HFFc6 (cell line): Measurements from ENCODE around the gene GRK2. TPM values are rescaled to one million over a fixed set of nuclear protein-coding genes. Genes with fewer than 3 reads are reported as not detected.

Source experiments
- DNase-seq: peaks from one replicate; pipeline ENCODE4 v3.0.0-alpha.2; 2018
- H3K27ac Mint-ChIP-seq: 2 replicates; pipeline ENCODE4 v1.8.0; 2020; ENCODE audit warnings: mild to moderate bottlenecking, mixed read lengths
- H3K27me3 Mint-ChIP-seq: 2 replicates; pipeline ENCODE4 v1.8.0; 2021; ENCODE audit warnings: mild to moderate bottlenecking, moderate library complexity, mixed read lengths; ENCODE audit not compliant: insufficient read depth
- H3K36me3 Mint-ChIP-seq: 2 replicates; pipeline ENCODE4 v1.8.0; 2021; ENCODE audit warnings: low read depth, mixed read lengths
- H3K4me1 Mint-ChIP-seq: 2 replicates; pipeline ENCODE4 v1.8.0; 2020; ENCODE audit warnings: low read depth, mixed read lengths
- H3K4me3 Mint-ChIP-seq: 2 replicates; pipeline ENCODE4 v1.8.0; 2020; ENCODE audit warnings: mild to moderate bottlenecking, moderate library complexity, mixed read lengths
- H3K9me3 Mint-ChIP-seq: 2 replicates; pipeline ENCODE4 v1.8.0; 2020; ENCODE audit warnings: mild to moderate bottlenecking, mixed read lengths
- CTCF ChIP-seq: fragments of 200-600 bp; sonication (generic); IDR thresholded peaks from 2 replicates; pipeline ENCODE4 v1.5.0; 2021; ENCODE audit warnings: antibody characterized with exemption, mild to moderate bottlenecking
- total RNA-seq, 6 experiments: library from RNA; stranded (reverse); fragmentation: NEBNext Ultra II Directional; extraction: Animal tissue kit (Norgen Biotek cat#: 25700); gene quantifications; 2 replicates in 1 of 6; 3 replicates in 5 of 6; pipeline ENCODE4 v1.2.3, GENCODE V29; 2021

Gene GRK2
- total RNA-seq, 6 experiments from 2014 or later = 26.2 to 35.5 (median 32.1) TPM

- Mint-ChIP-seq H3K4me3 (no peak overlapping the region), H3K27me3 (no peaks in the 10 kb centered on the region), H3K9me3 (no peaks in the 10 kb centered on the region), H3K27ac (no peak overlapping the region; the same call in 1 of the 2 replicates), H3K4me1 (peaks cover 18% of the 10 kb centered on the region), H3K36me3 (no peaks in the 10 kb centered on the region)
- TF ChIP-seq CTCF = no peak
- no peak for DNase-seq
These were observed 65.9 kb downstream of the GRK2 start for GRCh38 chr11:67332081-67332691.

Other genes starting within 250 kb of the GRK2 start
- gene SYT12, start 243.3 kb upstream of the GRK2 start, total RNA-seq = not detected
- 10 to 100 TPM in 2 of 6 experiments, 1 to 10 TPM in 4; 5.2 to 17.8 (median 6.1) TPM for gene RHOD, start 209.6 kb upstream of the GRK2 start, total RNA-seq
- gene KDM2A, start 147.2 kb upstream of the GRK2 start, total RNA-seq = 10 to 100 TPM; 46.1 to 55.0 (median 49.7) TPM
- 10 to 100 TPM; 24.7 to 34.6 (median 26.4) TPM for gene ANKRD13D, start 22.8 kb downstream of the GRK2 start, total RNA-seq
- 10 to 100 TPM; 17.0 to 28.7 (median 22.6) TPM for gene SSH3, start 37.1 kb downstream of the GRK2 start, total RNA-seq
- gene POLD4, start 87.1 kb downstream of the GRK2 start, total RNA-seq = 10 to 100 TPM; 69.1 to 80.7 (median 70.9) TPM
- gene CLCF1, start 107.1 kb downstream of the GRK2 start, total RNA-seq = 10 to 100 TPM in 4 of 6 experiments, 1 to 10 TPM in 2; 8.9 to 12.8 (median 10.5) TPM
- gene RAD9A, start 125.5 kb downstream of the GRK2 start, total RNA-seq = 10 to 100 TPM in 1 of 6 experiments, 1 to 10 TPM in 5; 7.6 to 10.3 (median 8.8) TPM
- 100 to 1,000 TPM; 162 to 191 (median 180) TPM for gene PPP1CA, start 135.4 kb downstream of the GRK2 start, total RNA-seq
- not detected for gene TBC1D10C, start 137.6 kb downstream of the GRK2 start, total RNA-seq
- gene CARNS1, start 149.2 kb downstream of the GRK2 start, total RNA-seq = under 1 TPM in 5 of 6 experiments, not detected in 1; 0.05 to 0.14 (median 0.06) TPM
- gene RPS6KB2, start 162.0 kb downstream of the GRK2 start, total RNA-seq = 10 to 100 TPM; 51.5 to 58.4 (median 55.8) TPM
- under 1 TPM in 3 of 6 experiments, not detected in 3; 0.35 to 0.50 (median 0.40) TPM for gene PTPRCAP, start 171.2 kb downstream of the GRK2 start, total RNA-seq
- 100 to 1,000 TPM in 5 of 6 experiments, 10 to 100 TPM in 1; 98.8 to 127 (median 108) TPM for gene CORO1B, start 177.0 kb downstream of the GRK2 start, total RNA-seq
- gene GPR152, start 186.3 kb downstream of the GRK2 start, total RNA-seq = not detected
- not detected for gene CABP4, start 188.9 kb downstream of the GRK2 start, total RNA-seq
- 10 to 100 TPM; 28.5 to 43.7 (median 32.2) TPM for gene TMEM134, start 202.8 kb downstream of the GRK2 start, total RNA-seq
- 10 to 100 TPM; 53.0 to 59.4 (median 55.1) TPM for gene AIP, start 216.6 kb downstream of the GRK2 start, total RNA-seq
- gene PITPNM1, start 238.9 kb downstream of the GRK2 start, total RNA-seq = 10 to 100 TPM; 19.6 to 30.3 (median 23.5) TPM
- gene CDK2AP2, start 241.7 kb downstream of the GRK2 start, total RNA-seq = 10 to 100 TPM; 29.3 to 36.0 (median 31.5) TPM